Left lung (tissue), 10 donors: Measurements from ENCODE around the gene CLIC3. TPM values are rescaled to one million over a fixed set of nuclear protein-coding genes. Genes with fewer than 3 reads are reported as not detected.

Experiments
- ATAC-seq: fragments of 200-7000 bp; cut with Tn5 transposase; one replicate; pipeline ENCODE4 v1.9.1; 2020; ENCODE audit warnings: moderate library complexity
- DNase-seq, 4 donors: peaks; one replicate each; pipeline ENCODE4 v3.0.0-alpha.2; 2013 to 2020
- H3K27ac ChIP-seq, 2 donors: fragments of 200-600 bp; sonication (generic) in 1 of 2; one replicate each; pipeline versions ENCODE4 v1.5.0 to v1.8.0; 2020 to 2021
- H3K27me3 ChIP-seq, 2 donors: fragments of 200-600 bp; sonication (generic) in 1 of 2; one replicate each; pipeline versions ENCODE4 v1.5.0 to v1.8.0; 2020 to 2021
- H3K36me3 ChIP-seq, 2 donors: fragments of 200-600 bp; sonication (generic) in 1 of 2; one replicate each; pipeline versions ENCODE4 v1.5.0 to v1.8.0; 2020 to 2021
- H3K4me1 ChIP-seq, 2 donors: fragments of 200-600 bp; one replicate each; pipeline ENCODE4 v1.8.0; 2021
- H3K4me3 ChIP-seq, 2 donors: fragments of 200-600 bp; sonication (generic) in 1 of 2; one replicate each; pipeline versions ENCODE4 v1.5.0 to v1.8.0; 2020 to 2021; ENCODE audit warnings: mild to moderate bottlenecking in 1 of 2
- H3K9me3 ChIP-seq, 2 donors: fragments of 200-600 bp; sonication (generic) in 1 of 2; one replicate each; pipeline versions ENCODE4 v1.5.0 to v1.8.0; 2020 to 2021
- CTCF ChIP-seq, 2 donors: fragments of 200-600 bp; sonication (generic) in 1 of 2; IDR thresholded peaks; one replicate each; pipeline versions ENCODE4 v1.5.0 to v1.8.0; 2021; ENCODE audit warnings: antibody characterized with exemption in 2 of 2
- intact Hi-C, 2 donors: fragments of 100-400 bp; cut with DNase I; formaldehyde crosslinking; loops; one replicate each; pipeline versions ENCODE4 v1.11.2 to v1.14.2; 2022
- polyA plus RNA-seq, 6 donors: library from polyadenylated mRNA; unstranded; fragments of 120-200 nt; gene quantifications; one replicate each; pipeline ENCODE4 v1.2.1, GENCODE V29; 2013; ENCODE audit not compliant: insufficient read length in 6 of 6
- total RNA-seq, 2 donors: library from RNA; stranded (reverse); fragmentation: NEBNext Ultra II Directional; extraction: Animal tissue kit (Norgen Biotek cat#: 25700); gene quantifications; one replicate each; pipeline ENCODE4 v1.2.1, GENCODE V29; 2021
- donor health status: DM: no; HTN: yes; CAD: no.
- donor health status: DM: no; HTN: no; CAD: no.

Gene CLIC3
- total and polyA plus RNA-seq, 8 donors: 30.7 to 85.4 (median 42.3) TPM

- ATAC-seq (no peak), DNase-seq (no peak)
- H3K4me3 ChIP-seq: no peak overlapping the region
- peaks cover 0 to 77% of the 10 kb centered on the region in 2 donors for H3K36me3 ChIP-seq
- H3K27me3 ChIP-seq: no peaks in the 10 kb centered on the region
- no peaks in the 10 kb centered on the region for H3K4me1 ChIP-seq
- no peaks in the 10 kb centered on the region for H3K9me3 ChIP-seq
- TF ChIP-seq CTCF (IDR thresholded peaks at IDR 0.05): no peak
- no peak overlapping the region for H3K27ac ChIP-seq
- intact Hi-C loops: no loop called here
Observed at GRCh38 chr9:137014776-137015539, 18.6 kb upstream of the CLIC3 start.

- Histone ChIP-seq H3K36me3 (peaks cover 0 to 84% of the 10 kb centered on the region in 2 donors), H3K27ac (no peak overlapping the region), H3K4me1 (no peaks in the 10 kb centered on the region), H3K4me3 (no peak overlapping the region), H3K27me3 (no peaks in the 10 kb centered on the region), H3K9me3 (no peaks in the 10 kb centered on the region)
- TF ChIP-seq CTCF (IDR thresholded peaks at IDR 0.05): no peak
- intact Hi-C loops: no loop called here
- ATAC-seq (no peak), DNase-seq (no peak)
Observed at GRCh38 chr9:137014166-137014565, 17.8 kb upstream of the CLIC3 start.

GRCh38 chr9:137013571-137013940, 17.2 kb upstream of the CLIC3 start:
- intact Hi-C loops: no loop called here
- ATAC-seq: no peak
- H3K4me1 ChIP-seq: no peaks in the 10 kb centered on the region
- no peaks in the 10 kb centered on the region for H3K9me3 ChIP-seq
- TF ChIP-seq CTCF (IDR thresholded peaks at IDR 0.05): no peak
- peaks cover 0 to 83% of the 10 kb centered on the region in 2 donors for H3K36me3 ChIP-seq
- H3K27ac ChIP-seq: no peak overlapping the region
- DNase-seq: no peak
- no peak overlapping the region for H3K4me3 ChIP-seq
- H3K27me3 ChIP-seq: no peaks in the 10 kb centered on the region

GRCh38 chr9:137012694-137013570, 16.6 kb upstream of the CLIC3 start:
- intact Hi-C loops: no loop called here

More at GRCh38 chr9:137012694-137013570, 16.6 kb upstream of the CLIC3 start:
- Histone ChIP-seq H3K27ac (no peak overlapping the region), H3K4me3 (no peak overlapping the region), H3K36me3 (peaks cover 0 to 88% of the 10 kb centered on the region in 2 donors), H3K4me1 (no peaks in the 10 kb centered on the region), H3K27me3 (no peaks in the 10 kb centered on the region), H3K9me3 (no peaks in the 10 kb centered on the region)
- no peak for TF ChIP-seq CTCF (IDR thresholded peaks at IDR 0.05)
- ATAC-seq: no peak
- no peak for DNase-seq
